Measurements from ENCODE around the gene CPLX1. TPM values are rescaled to one million over a fixed set of nuclear protein-coding genes. Genes with fewer than 3 reads are reported as not detected.

CPLX1 gene
- total RNA-seq, 2 experiments from 2014 or later, result 3.7 to 5.0 TPM

GRCh38 chr4:833156-833555, 7.2 kb upstream of the CPLX1 start:
- H3K36me3 Mint-ChIP-seq, result no peaks in the 10 kb centered on the region
- peaks cover 12% of the 10 kb centered on the region for H3K9me3 Mint-ChIP-seq
- POLR2A ChIA-PET, result no interaction called here
- no peak for DNase-seq
- ATAC-seq (ENCODE audit: low read depth), result peak; percentile 60
- peaks cover 10% of the 10 kb centered on the region for H3K27me3 Mint-ChIP-seq
- H3K27ac Mint-ChIP-seq, result no peak overlapping the region
- H3K4me1 Mint-ChIP-seq, result peaks cover 4% of the 10 kb centered on the region
- H3K4me3 Mint-ChIP-seq, result no peak overlapping the region

- ATAC-seq (ENCODE audit: low read depth) (no peak), DNase-seq (no peak)
- no peak overlapping the region for H3K4me3 Mint-ChIP-seq
- H3K27me3 Mint-ChIP-seq, result peaks cover 16% of the 10 kb centered on the region
- no peak overlapping the region for H3K27ac Mint-ChIP-seq
- peaks cover 4% of the 10 kb centered on the region for H3K4me1 Mint-ChIP-seq
- POLR2A ChIA-PET, result no interaction called here
- H3K9me3 Mint-ChIP-seq, result peaks cover 6% of the 10 kb centered on the region
- no peaks in the 10 kb centered on the region for H3K36me3 Mint-ChIP-seq
Observed at GRCh38 chr4:832536-832935, 6.6 kb upstream of the CPLX1 start.

GRCh38 chr4:832108-832507, 6.2 kb upstream of the CPLX1 start:
- no peak for ATAC-seq (ENCODE audit: low read depth)
- peaks cover 20% of the 10 kb centered on the region for H3K27me3 Mint-ChIP-seq
- peaks cover 4% of the 10 kb centered on the region for H3K4me1 Mint-ChIP-seq
- no peak overlapping the region for H3K4me3 Mint-ChIP-seq
- H3K27ac Mint-ChIP-seq, result no peak overlapping the region
- H3K9me3 Mint-ChIP-seq, result peaks cover 4% of the 10 kb centered on the region
- no peaks in the 10 kb centered on the region for H3K36me3 Mint-ChIP-seq
- DNase-seq, result no peak
- POLR2A ChIA-PET, result no interaction called here

- DNase-seq, result no peak
- no peak for ATAC-seq (ENCODE audit: low read depth)
- H3K4me3 Mint-ChIP-seq, result no peak overlapping the region
- H3K27ac Mint-ChIP-seq, result no peak overlapping the region
- peaks cover 4% of the 10 kb centered on the region for H3K4me1 Mint-ChIP-seq
- peaks cover 21% of the 10 kb centered on the region for H3K27me3 Mint-ChIP-seq
- H3K9me3 Mint-ChIP-seq, result peaks cover 2% of the 10 kb centered on the region
- POLR2A ChIA-PET, result no interaction called here
- no peaks in the 10 kb centered on the region for H3K36me3 Mint-ChIP-seq
Observed at GRCh38 chr4:831483-831805, 5.5 kb upstream of the CPLX1 start.

GRCh38 chr4:830601-831482, 4.9 kb upstream of the CPLX1 start:
- ATAC-seq (ENCODE audit: low read depth), result no peak
- Mint-ChIP-seq H3K4me1 (peaks cover 4% of the 10 kb centered on the region), H3K9me3 (peaks cover 2% of the 10 kb centered on the region), H3K27me3 (peaks cover 21% of the 10 kb centered on the region), H3K4me3 (no peak overlapping the region), H3K27ac (no peak overlapping the region), H3K36me3 (no peaks in the 10 kb centered on the region)
- POLR2A ChIA-PET, result no interaction called here
- no peak for DNase-seq

GRCh38 chr4:829761-830600, 4.1 kb upstream of the CPLX1 start:
- Mint-ChIP-seq H3K9me3 (peaks cover 2% of the 10 kb centered on the region), H3K4me1 (peaks cover 4% of the 10 kb centered on the region), H3K27ac (no peak overlapping the region), H3K4me3 (no peak overlapping the region), H3K27me3 (peaks cover 23% of the 10 kb centered on the region), H3K36me3 (no peaks in the 10 kb centered on the region)
- no peak for ATAC-seq (ENCODE audit: low read depth)
- DNase-seq, result no peak
- POLR2A ChIA-PET, result no interaction called here

- ATAC-seq (ENCODE audit: low read depth), result no peak
- Mint-ChIP-seq H3K4me1 (peaks cover 6% of the 10 kb centered on the region), H3K27ac (no peak overlapping the region), H3K27me3 (peaks cover 30% of the 10 kb centered on the region), H3K9me3 (peaks cover 2% of the 10 kb centered on the region), H3K4me3 (no peak overlapping the region), H3K36me3 (no peaks in the 10 kb centered on the region)
- POLR2A ChIA-PET, result no interaction called here
- DNase-seq, result no peak
Observed at GRCh38 chr4:829291-829690, 3.4 kb upstream of the CPLX1 start.

GRCh38 chr4:828641-829271, 2.8 kb upstream of the CPLX1 start:
- H3K9me3 Mint-ChIP-seq, result peaks cover 2% of the 10 kb centered on the region
- H3K4me3 Mint-ChIP-seq, result no peak overlapping the region

GRCh38 chr4:827209-828081, 1.5 kb upstream of the CPLX1 start:
- Mint-ChIP-seq H3K9me3 (peaks cover 2% of the 10 kb centered on the region), H3K4me3 (no peak overlapping the region), H3K27me3 (peaks cover 38% of the 10 kb centered on the region), H3K36me3 (no peaks in the 10 kb centered on the region), H3K4me1 (peaks cover 2% of the 10 kb centered on the region), H3K27ac (no peak overlapping the region)
- ATAC-seq (ENCODE audit: low read depth), result peak; percentile 10
- DNase-seq, result no peak
- POLR2A ChIA-PET, result no interaction called here

More at GRCh38 chr4:828641-829271, 2.8 kb upstream of the CPLX1 start:
- POLR2A ChIA-PET, result no interaction called here
- no peak overlapping the region for H3K27ac Mint-ChIP-seq
- peaks cover 34% of the 10 kb centered on the region for H3K27me3 Mint-ChIP-seq
- peaks cover 6% of the 10 kb centered on the region for H3K4me1 Mint-ChIP-seq
- H3K36me3 Mint-ChIP-seq, result no peaks in the 10 kb centered on the region
- DNase-seq, result no peak
- ATAC-seq (ENCODE audit: low read depth), result no peak

GRCh38 chr4:826508-827208, 729 bp upstream of the CPLX1 start:
- ATAC-seq (ENCODE audit: low read depth) (no peak), DNase-seq (no peak)
- Mint-ChIP-seq H3K36me3 (no peaks in the 10 kb centered on the region), H3K4me3 (no peak overlapping the region), H3K9me3 (peaks cover 2% of the 10 kb centered on the region), H3K27me3 (peaks cover 45% of the 10 kb centered on the region), H3K4me1 (peaks cover 2% of the 10 kb centered on the region), H3K27ac (no peak overlapping the region)
- POLR2A ChIA-PET, result no interaction called here

GRCh38 chr4:825063-825970, 612 bp downstream of the CPLX1 start:
- POLR2A ChIA-PET, result no interaction called here
- Mint-ChIP-seq H3K36me3 (no peaks in the 10 kb centered on the region), H3K27ac (no peak overlapping the region), H3K4me1 (peaks cover 2% of the 10 kb centered on the region), H3K4me3 (no peak overlapping the region), H3K9me3 (no peaks in the 10 kb centered on the region), H3K27me3 (peaks cover 46% of the 10 kb centered on the region)
- ATAC-seq (ENCODE audit: low read depth) (peak; percentile 62), DNase-seq (peak; percentile 71)

All from activated naive CD8-positive, alpha-beta T cell treated with anti-CD3 and anti-CD28 coated beads, Interleukin-2, amount 10 ng/mL, durations not matched to agents 7 days and 5 days (primary cell).